Naive thymus-derived CD8-positive, alpha-beta T cell (primary cell): ENCODE data around the gene ZNF773. TPM values are rescaled to one million over a fixed set of nuclear protein-coding genes. Genes with fewer than 3 reads are reported as not detected.
"Not testable (repeated sequence)": the region's sequence is repeated elsewhere in the genome, so short reads cannot be mapped to it uniquely, and the experiment has no call there.

ENCODE experiments used
- ATAC-seq, 2 donors: fragments of 150-1000 bp; cut with Tn5 transposase in 1 of 2; sonication (Bioruptor Pico), chemical (Tn5 transposase) in 1 of 2; 1 replicate in 1 of 2; 2 replicates in 1 of 2; pipeline ENCODE4 v1.10.0; 2021; ENCODE audit warnings: mild to moderate bottlenecking in 2 of 2, moderate library complexity in 2 of 2
- POLR2A ChIA-PET: fragments of 350-600 bp; sonication (Branson Sonifier 250); formaldehyde crosslinking; loops from one replicate; lab custom pipeline; 2021; ENCODE audit warnings: antibody characterized with exemption; lab: Charles Lee
- DNase-seq, 10 donors: peaks; one replicate each; pipeline versions ENCODE4 v3.0.0 to v3.0.0-alpha.2; 2020 to 2022
- H3K27ac Mint-ChIP-seq, 10 donors: one replicate each; pipeline ENCODE4 v1.8.0; 2020 to 2022; ENCODE audit warnings: mild to moderate bottlenecking in 10 of 10, mixed read lengths in 10 of 10, moderate library complexity in 4 of 10, inconsistent platforms in 1 of 10
- H3K27me3 Mint-ChIP-seq, 5 donors: one replicate each; pipeline ENCODE4 v1.8.0; 2021 to 2022; ENCODE audit warnings: mixed read lengths in 5 of 5
- H3K36me3 Mint-ChIP-seq, 3 donors: one replicate each; pipeline ENCODE4 v1.8.0; 2020 to 2022; ENCODE audit warnings: mixed read lengths in 3 of 3, mild to moderate bottlenecking in 2 of 3, inconsistent platforms in 1 of 3
- H3K4me1 Mint-ChIP-seq, 4 donors: one replicate each; pipeline ENCODE4 v1.8.0; 2021 to 2022; ENCODE audit warnings: mixed read lengths in 4 of 4
- H3K4me3 Mint-ChIP-seq, 10 donors: one replicate each; pipeline ENCODE4 v1.8.0; 2020 to 2022; ENCODE audit warnings: mild to moderate bottlenecking in 10 of 10, mixed read lengths in 10 of 10, moderate library complexity in 6 of 10, inconsistent platforms in 1 of 10
- H3K9me3 Mint-ChIP-seq, 9 donors: one replicate each; pipeline ENCODE4 v1.8.0; 2020 to 2022; ENCODE audit warnings: mixed read lengths in 9 of 9, mild to moderate bottlenecking in 3 of 9, inconsistent platforms in 1 of 9, moderate library complexity in 1 of 9
- polyA plus RNA-seq, 3 donors: library from polyadenylated mRNA; unstranded; fragments of 300-500 nt; fragmentation: Illumina TruSeq; gene quantifications; one replicate each; pipeline ENCODE4 v1.2.3, GENCODE V29; 2021
- total RNA-seq, 8 experiments: library from RNA in 2 of 8; stranded (reverse) in 2 of 8; gene quantifications; one replicate each; pipeline ENCODE4 v1.2.3 and lab custom pipeline; 2021 to 2026

The ZNF773 gene
- total and polyA plus RNA-seq, 5 experiments from 2014 or later = 8.7 to 30.9 (median 18.6) TPM

DNA sequence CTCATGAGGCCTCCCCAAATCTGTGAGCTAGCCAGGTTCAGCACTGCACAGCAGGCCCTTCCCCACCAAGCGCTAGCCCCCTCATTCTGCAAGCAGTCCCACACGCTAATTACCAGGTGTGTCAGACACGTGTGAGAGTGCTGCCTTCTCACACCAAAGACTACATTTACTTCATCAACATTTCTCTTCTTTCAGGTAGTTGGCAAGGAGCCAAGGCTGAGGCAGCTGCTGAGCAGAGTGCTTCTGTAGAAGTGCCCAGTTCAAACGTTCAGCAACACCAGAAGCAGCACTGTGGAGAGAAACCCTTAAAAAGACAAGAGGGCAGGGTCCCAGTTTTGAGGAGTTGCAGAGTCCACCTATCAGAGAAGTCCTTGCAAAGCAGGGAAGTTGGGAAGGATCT, 6.4 kb downstream of the ZNF773 start:
- peak overlapping the region in 1 of 10 donors; percentile 22 for H3K4me3 Mint-ChIP-seq
- H3K9me3 Mint-ChIP-seq = peaks cover 0 to 90% (median 52%) of the 10 kb centered on the region in 9 donors
- H3K27ac Mint-ChIP-seq = no peak overlapping the region
- ATAC-seq = no peak
- no peak for DNase-seq
- POLR2A ChIA-PET = no interaction called here
- H3K36me3 Mint-ChIP-seq = peaks cover 71 to 89% (median 81%) of the 10 kb centered on the region in 3 donors
- no peaks in the 10 kb centered on the region for H3K27me3 Mint-ChIP-seq
- H3K4me1 Mint-ChIP-seq = peaks cover 8 to 19% (median 18%) of the 10 kb centered on the region in 4 donors

DNA sequence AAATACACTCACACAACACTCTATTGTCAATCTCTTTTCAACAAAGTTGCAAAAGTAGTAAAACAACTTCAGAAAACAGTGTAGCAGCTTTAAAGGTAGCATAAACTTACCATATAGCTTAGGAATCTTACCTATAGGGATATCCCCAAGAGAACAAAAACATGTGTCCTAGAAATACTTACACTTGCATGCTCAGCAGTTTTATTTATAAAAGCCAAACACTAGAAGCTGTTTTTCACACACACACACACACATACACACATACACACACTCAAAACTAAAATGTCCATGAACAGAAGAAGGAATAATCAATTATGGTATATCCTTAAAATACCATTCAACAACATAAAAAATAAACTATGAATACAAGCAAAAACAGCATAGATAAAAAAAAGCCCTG, 11.7 kb downstream of the ZNF773 start:
- H3K4me1 Mint-ChIP-seq = peaks cover 0 to 3% (median 0%) of the 10 kb centered on the region in 4 donors
- no peak overlapping the region for H3K27ac Mint-ChIP-seq
- no peak overlapping the region for H3K4me3 Mint-ChIP-seq
- H3K27me3 Mint-ChIP-seq = no peaks in the 10 kb centered on the region
- DNase-seq (no peak), ATAC-seq (no peak)
- peaks cover 0 to 93% (median 61%) of the 10 kb centered on the region in 9 donors for H3K9me3 Mint-ChIP-seq
- peaks cover 70 to 85% (median 74%) of the 10 kb centered on the region in 3 donors for H3K36me3 Mint-ChIP-seq
- POLR2A ChIA-PET = interaction anchor here (0.6 kb wide), 1 partner anchor 154 kb away, joined by 3 read pairs; no protein-coding TSS in a partner anchor

DNA sequence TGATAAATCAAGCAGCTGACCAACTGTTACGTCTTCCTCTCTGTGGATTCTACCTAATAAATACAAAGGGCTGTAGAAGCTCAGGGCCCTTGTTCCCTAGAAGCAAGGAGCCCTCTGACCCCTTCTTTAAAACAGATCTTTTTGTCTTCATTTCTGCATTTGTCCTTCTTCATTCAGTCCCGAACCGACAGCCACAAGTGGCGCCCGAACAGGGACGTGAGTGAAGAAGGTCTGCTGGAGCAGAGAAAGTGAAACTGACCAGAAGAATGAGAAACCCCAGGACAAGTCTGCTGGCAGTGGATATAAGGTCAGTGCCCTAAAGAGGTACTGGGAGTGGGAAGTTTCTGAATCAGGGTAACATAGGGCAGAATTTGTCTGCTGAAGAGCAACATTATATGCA, 13.1 kb downstream of the ZNF773 start:
- POLR2A ChIA-PET = no interaction called here
- ATAC-seq (no peak), DNase-seq (peak in 1 of 10 donors; percentile 8)
- H3K27ac Mint-ChIP-seq = no peak overlapping the region
- H3K27me3 Mint-ChIP-seq = no peaks in the 10 kb centered on the region
- H3K9me3 Mint-ChIP-seq = peaks cover 0 to 94% (median 65%) of the 10 kb centered on the region in 9 donors
- peaks cover 66 to 85% (median 79%) of the 10 kb centered on the region in 3 donors for H3K36me3 Mint-ChIP-seq
- H3K4me3 Mint-ChIP-seq = no peak overlapping the region
- H3K4me1 Mint-ChIP-seq = peaks cover 0 to 3% (median 0%) of the 10 kb centered on the region in 4 donors

DNA sequence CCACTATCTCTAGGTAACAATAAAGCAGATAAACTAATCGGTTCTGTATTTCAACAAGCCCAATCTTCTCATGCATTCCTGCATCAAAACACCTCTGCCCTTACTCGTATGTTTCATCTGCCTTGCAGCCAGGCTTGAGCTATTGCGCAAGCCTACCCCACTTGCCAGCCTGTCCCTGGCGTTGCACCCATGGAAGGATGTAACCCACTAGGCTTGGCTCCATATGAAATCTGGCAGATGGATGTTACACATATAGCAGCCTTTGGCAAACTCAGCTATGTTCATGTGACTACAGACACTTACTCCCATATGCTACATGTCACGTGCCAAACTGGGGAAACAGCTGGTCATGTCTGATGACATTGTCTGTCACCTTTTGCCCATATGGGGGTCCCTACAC, 15.5 kb downstream of the ZNF773 start:
- Mint-ChIP-seq H3K4me1 (peaks cover 0 to 3% (median 0%) of the 10 kb centered on the region in 4 donors), H3K27ac (no peak overlapping the region), H3K36me3 (peaks cover 54 to 77% (median 71%) of the 10 kb centered on the region in 3 donors), H3K4me3 (peak overlapping the region in 1 of 10 donors; percentile 4), H3K27me3 (no peaks in the 10 kb centered on the region), H3K9me3 (peaks cover 0 to 90% (median 54%) of the 10 kb centered on the region in 9 donors)
- ATAC-seq (no peak), DNase-seq (no peak)
- POLR2A ChIA-PET = interaction anchor here (0.7 kb wide), 1 partner anchor 10 kb away, joined by 3 read pairs; no protein-coding TSS in a partner anchor

DNA sequence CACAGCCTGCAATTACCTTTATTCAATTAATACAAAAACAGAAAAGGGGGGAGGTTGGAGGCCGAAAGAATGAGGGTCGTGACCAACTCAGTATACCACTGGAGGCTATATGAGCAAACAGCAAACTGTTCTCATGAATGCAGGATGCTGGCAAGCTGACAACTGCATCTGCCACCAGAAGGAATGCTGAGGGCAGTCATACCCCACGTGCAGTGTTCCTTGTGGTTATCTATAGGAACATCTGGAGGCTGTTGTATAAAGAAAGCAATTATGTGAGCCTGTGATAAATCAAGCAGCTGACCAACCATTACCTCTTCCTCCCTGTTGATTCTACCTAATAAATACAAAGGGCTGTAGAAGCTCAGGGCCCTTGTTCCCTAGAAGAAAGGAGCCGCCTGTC, 18.3 kb downstream of the ZNF773 start:
- H3K4me3 Mint-ChIP-seq, H3K4me1 Mint-ChIP-seq, H3K27me3 Mint-ChIP-seq, POLR2A ChIA-PET, DNase-seq, H3K27ac Mint-ChIP-seq, ATAC-seq: not testable (repeated sequence)
- peaks cover 49 to 77% (median 72%) of the 10 kb centered on the region in 3 donors for H3K36me3 Mint-ChIP-seq
- peaks cover 0 to 87% (median 51%) of the 10 kb centered on the region in 9 donors for H3K9me3 Mint-ChIP-seq

DNA sequence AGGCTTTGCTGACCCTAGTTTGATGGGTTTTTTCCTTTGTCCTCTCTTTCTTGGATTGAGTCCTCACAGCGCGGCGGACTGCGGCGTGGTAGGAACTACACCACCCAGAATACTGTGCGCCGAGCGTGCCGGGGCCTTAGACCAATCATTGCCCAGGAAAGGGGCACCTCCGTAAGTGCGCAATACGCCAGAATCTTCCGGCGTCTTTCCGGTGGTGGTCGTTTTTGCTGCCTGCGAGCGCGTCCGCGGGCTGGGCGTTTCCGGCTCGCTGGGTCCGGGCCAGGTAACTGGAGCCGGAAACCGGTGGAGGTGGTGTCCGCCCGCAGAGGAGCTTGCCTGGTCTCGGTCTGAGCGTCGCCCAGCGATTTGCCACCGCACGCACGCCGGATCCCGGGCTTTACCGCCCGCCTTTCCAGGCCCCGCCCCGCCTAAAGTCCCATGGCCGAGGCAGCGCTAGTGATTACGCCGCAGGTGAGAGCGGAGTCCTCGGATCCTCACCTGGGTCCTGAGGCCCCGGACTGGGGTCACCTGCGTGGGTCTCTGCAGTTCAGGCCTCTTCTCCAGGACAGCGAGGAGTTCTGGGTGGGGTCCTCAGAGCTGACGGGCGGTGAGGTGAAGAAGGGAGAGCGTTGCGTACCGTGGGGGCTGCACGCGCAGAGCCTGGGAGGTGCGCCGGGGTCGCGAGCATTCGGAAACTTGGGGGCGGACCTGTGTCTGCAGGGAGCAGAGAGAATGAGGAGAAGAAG, 27.6 kb downstream of the ZNF773 start, which contains the start of gene ZNF549:
ZNF549 (plus strand) TSS at position 221 of the 746 bp plus-strand sequence; CDS start at position 439, 218 bp downstream.
- ATAC-seq (peak; percentile 97 to 98), DNase-seq (peak; percentile 77 to 95 (median 89))
- POLR2A ChIA-PET = interaction anchor here (1.2 to 1.3 kb wide), 3 partner anchors 28 to 50 kb away, joined by 3 to 5 read pairs (median 4); partner anchors contain the start of gene ZNF773
- H3K27me3 Mint-ChIP-seq = no peaks in the 10 kb centered on the region
- peak within 1 kb of the TSS; percentile 89 to 100 (median 96) for H3K27ac Mint-ChIP-seq
- H3K9me3 Mint-ChIP-seq = peaks cover 11 to 71% (median 50%) of the 10 kb centered on the region in 9 donors
- H3K4me3 Mint-ChIP-seq = peak within 1 kb of the TSS; percentile 95 to 100 (median 96)
- peaks cover 16 to 29% (median 23%) of the 10 kb centered on the region in 4 donors for H3K4me1 Mint-ChIP-seq
- peaks cover 37 to 62% (median 54%) of the 10 kb centered on the region in 3 donors for H3K36me3 Mint-ChIP-seq

DNA sequence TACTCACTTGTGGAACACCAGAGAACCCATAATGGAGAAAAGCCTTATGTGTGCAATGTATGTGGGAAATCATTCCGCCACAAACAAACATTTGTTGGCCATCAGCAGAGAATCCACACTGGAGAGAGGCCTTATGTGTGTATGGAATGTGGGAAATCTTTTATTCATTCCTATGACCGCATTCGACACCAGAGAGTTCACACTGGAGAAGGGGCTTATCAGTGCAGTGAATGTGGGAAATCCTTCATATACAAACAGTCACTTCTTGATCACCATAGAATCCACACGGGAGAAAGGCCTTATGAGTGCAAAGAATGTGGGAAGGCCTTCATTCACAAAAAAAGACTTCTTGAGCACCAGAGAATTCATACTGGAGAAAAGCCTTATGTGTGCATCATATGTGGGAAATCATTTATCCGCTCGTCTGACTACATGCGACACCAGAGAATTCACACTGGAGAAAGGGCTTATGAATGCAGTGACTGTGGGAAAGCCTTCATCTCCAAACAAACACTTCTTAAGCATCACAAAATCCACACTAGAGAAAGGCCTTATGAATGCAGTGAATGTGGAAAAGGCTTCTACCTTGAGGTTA, 38.3 kb downstream of the ZNF773 start:
- no peak overlapping the region for H3K27ac Mint-ChIP-seq
- POLR2A ChIA-PET = no interaction called here
- H3K27me3 Mint-ChIP-seq = no peaks in the 10 kb centered on the region
- H3K9me3 Mint-ChIP-seq = peaks cover 13 to 100% (median 60%) of the 10 kb centered on the region in 9 donors
- no peak overlapping the region for H3K4me3 Mint-ChIP-seq
- peaks cover 84 to 100% (median 92%) of the 10 kb centered on the region in 3 donors for H3K36me3 Mint-ChIP-seq
- DNase-seq (no peak), ATAC-seq (no peak)
- H3K4me1 Mint-ChIP-seq = peaks cover 0 to 10% (median 2%) of the 10 kb centered on the region in 4 donors

DNA sequence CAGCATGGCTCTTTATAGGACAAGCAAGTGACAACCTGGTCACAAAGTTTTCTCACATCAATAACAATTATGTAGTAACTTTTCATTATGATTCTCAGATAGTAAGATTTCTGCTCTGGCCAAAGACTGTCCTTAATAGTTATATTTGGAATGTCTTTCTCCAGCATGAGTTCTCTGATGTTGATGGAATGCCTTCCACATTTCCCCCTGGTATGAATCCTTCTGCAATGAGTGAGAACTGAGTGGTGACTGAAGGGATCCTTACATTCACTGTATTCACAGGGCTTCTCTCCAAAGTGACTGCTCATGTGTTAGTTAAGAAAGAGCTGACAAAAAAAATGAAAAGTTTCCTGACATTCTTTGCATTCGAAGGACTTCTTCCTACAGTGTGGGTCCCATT, 46.8 kb downstream of the ZNF773 start:
- Mint-ChIP-seq H3K4me3 (no peak overlapping the region), H3K27me3 (no peaks in the 10 kb centered on the region), H3K36me3 (peaks cover 78 to 98% (median 89%) of the 10 kb centered on the region in 3 donors), H3K27ac (no peak overlapping the region), H3K4me1 (peaks cover 0 to 8% (median 1%) of the 10 kb centered on the region in 4 donors), H3K9me3 (peaks cover 19 to 100% (median 60%) of the 10 kb centered on the region in 9 donors)
- DNase-seq (no peak), ATAC-seq (no peak)
- POLR2A ChIA-PET = no interaction called here

DNA sequence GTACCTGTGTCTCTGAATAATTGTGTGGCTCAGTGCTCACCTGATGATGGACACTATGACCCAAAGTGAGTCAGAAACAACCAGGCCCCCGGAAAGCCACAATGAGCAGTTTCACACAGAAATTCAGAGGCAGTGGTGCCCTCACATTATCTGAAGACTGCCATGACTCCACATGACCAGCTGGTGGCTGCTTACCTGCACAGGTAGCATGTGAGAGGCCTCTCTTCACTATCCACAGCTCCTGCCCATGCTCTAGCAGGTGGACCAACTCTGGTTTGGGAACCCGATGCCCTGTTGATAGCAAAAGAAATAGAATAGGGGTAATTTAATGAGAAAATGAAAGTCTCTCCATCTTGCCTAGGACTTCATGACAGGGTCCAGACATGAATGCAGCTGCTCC, 52.7 kb downstream of the ZNF773 start:
- POLR2A ChIA-PET = no interaction called here
- Mint-ChIP-seq H3K36me3 (peaks cover 79 to 100% (median 98%) of the 10 kb centered on the region in 3 donors), H3K4me3 (no peak overlapping the region), H3K27me3 (no peaks in the 10 kb centered on the region), H3K27ac (no peak overlapping the region), H3K9me3 (peaks cover 15 to 91% (median 49%) of the 10 kb centered on the region in 9 donors), H3K4me1 (peaks cover 5 to 17% (median 12%) of the 10 kb centered on the region in 4 donors)
- ATAC-seq (no peak), DNase-seq (no peak)

DNA sequence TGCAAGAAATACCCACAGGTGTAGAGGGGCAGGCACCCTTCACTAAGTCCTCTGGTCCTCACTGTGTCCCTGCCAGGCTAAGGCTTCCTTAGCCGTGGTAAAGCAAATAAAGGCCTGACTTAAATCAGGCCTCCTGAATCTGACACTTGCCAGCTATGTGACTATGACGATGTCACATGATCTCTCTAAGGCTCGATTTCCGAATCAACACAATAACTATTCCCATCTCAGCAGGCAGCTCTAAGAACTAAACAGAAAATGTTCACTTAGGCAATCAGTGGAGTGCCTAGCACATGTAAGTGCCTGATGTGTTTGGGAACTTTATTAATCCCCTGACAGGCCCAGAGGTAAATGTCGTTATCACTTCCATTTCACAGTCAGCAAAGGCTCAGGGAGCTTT, 57.9 kb downstream of the ZNF773 start:
- H3K27ac Mint-ChIP-seq = peak overlapping the region in 5 of 10 donors; percentile 40 to 98 (median 84)
- peaks cover 51 to 58% (median 58%) of the 10 kb centered on the region in 3 donors for H3K36me3 Mint-ChIP-seq
- DNase-seq (no peak), ATAC-seq (no peak)
- peaks cover 0 to 5% (median 0%) of the 10 kb centered on the region in 5 donors for H3K27me3 Mint-ChIP-seq
- POLR2A ChIA-PET = no interaction called here
- peaks cover 28 to 46% (median 36%) of the 10 kb centered on the region in 4 donors for H3K4me1 Mint-ChIP-seq
- peaks cover 0 to 63% (median 31%) of the 10 kb centered on the region in 9 donors for H3K9me3 Mint-ChIP-seq
- H3K4me3 Mint-ChIP-seq = peak overlapping the region; percentile 95 to 99 (median 98)
